GM18499 (cell line): ENCODE data around the gene NFATC2.

Experiments
- ATAC-seq: cut with Tn5 transposase; IDR thresholded peaks from one replicate; pipeline ENCODE4 v1.9.1; 2021; ENCODE audit warnings: moderate number of reproducible peaks; ENCODE audit not compliant: insufficient read depth, unreplicated experiment

NFATC2 gene

DNA sequence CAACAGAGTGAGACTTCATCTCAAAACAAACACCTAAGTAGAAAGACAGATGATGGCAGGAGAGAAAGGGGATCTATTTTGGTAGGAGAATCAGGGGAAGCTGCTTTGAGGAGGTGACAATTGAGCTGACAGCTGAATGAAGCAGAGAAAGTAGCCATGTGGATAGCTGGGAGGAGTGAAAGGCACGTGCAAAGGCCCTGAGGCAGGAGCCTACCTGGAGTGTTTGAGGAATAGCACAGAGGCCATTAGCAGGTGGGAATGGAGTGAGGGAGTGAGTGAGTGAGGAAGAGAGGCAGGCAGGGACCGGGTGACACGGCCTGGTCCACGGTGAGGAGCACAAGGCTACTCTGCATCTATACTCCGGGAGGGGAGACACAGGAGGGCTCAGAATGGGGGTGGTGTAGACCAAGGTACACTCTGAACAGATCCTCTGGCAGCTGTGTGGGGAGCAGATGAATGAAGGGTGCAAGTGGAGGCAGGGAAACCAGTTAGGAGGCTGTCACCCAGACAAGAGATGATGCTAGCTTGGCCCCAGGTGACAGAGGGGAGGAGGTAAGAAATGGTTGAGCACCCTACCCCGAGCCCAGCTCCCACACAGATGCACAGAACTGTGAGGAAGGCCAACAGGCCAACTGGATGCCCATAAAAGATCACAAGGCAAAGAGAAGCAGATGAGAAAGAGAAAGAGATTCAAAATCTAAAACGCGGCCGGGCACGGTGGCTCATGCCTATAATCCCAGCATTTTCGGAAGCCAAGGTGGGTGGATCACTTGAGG, 43.6 kb downstream of the NFATC2 start:
- no peak for ATAC-seq

DNA sequence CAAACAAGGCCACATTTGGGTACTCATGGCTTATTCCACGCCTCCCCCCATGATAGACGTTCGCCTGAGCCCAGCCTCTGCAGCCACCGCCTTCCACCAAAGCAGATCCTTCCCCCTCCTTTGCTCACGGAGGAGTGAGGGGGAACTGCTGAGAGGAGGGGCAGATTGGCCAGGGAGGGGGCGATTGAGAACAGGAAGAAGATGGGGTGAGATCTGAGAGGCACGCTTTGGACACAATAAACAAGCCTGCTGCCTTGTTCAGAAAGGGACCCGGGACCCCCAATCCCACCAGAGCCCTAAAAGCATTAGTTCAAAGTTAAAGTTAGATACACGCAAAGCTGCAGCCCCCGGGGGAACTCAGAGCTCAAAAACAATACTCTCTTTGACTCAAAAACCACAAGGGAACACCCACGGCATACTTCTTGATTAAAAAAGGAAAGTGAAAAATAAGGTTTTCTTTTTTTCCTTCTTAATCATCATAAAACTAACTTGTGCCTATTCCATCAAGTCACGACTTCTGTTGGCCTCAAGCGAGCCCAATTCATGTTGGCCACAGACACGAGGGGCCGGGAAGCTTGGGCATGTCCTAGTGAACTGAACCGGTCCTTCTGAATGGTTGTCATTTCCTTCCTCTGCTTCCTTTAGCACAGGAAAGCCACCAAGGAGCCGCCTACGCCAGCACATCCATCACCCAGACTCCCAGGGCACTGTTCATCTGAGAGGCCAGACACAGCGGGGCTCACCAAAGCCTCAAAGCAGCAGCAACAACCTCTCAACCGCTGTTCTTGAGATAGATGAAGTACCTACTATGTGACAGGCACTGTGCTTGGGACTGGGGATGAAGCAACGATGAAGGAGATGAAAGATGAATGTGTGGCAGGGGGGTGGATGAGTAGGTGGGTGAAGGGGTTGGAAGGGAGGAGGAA, 44.7 kb downstream of the NFATC2 start:
- no peak for ATAC-seq

DNA sequence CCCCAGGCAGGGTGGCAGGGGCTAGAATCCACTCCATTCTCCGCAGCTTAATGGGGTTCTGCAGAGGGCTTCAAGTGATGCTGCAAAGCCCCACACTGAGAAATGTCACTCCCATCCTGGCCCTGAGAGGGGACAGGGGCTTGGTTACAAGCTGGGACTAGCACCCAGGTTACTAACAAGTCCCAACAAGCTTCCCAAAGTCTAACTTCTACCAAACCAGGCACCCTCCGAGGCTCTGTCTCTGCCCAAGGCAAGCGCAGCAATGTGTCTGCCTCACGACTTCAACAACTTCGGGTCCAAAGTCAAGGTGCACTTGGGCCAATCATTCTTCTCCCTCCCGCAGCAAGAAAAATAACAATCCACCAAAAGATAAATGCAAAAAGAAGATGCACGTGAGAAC, 45.6 kb downstream of the NFATC2 start:
- no peak for ATAC-seq

DNA sequence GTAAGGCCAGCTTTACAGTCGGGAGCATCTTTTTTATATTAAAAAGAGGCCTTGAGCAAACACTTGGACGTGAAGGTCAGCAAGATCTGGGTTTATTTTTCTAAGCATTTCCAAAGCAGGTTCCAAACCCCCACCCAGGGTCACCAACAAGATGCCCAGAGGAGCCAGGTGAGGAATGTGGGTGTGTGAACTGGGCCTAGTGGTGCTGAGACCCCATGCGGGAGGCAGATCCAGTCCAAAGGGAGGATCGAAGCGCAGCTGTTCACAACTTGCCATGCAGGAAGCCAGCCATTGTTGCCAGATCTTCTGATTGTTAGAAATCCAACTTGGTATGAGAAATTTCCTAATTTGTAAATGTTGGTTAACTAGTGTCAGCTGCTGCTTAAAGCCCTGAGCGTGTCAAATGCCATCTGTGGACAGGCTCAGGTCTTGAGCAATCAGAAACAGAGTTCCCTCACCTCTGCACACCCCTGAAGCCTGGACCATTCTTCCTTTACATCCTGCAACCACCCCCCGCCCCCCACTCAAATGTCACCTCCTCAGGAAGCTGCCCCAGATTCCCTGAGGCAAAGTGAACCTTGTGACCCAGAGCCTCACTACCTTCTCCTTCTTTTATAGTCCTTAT, 46.5 kb downstream of the NFATC2 start:
- no peak for ATAC-seq

- ATAC-seq: no peak
Measured at GRCh38 chr20:51495291-51495690, 47.2 kb downstream of the NFATC2 start.

DNA sequence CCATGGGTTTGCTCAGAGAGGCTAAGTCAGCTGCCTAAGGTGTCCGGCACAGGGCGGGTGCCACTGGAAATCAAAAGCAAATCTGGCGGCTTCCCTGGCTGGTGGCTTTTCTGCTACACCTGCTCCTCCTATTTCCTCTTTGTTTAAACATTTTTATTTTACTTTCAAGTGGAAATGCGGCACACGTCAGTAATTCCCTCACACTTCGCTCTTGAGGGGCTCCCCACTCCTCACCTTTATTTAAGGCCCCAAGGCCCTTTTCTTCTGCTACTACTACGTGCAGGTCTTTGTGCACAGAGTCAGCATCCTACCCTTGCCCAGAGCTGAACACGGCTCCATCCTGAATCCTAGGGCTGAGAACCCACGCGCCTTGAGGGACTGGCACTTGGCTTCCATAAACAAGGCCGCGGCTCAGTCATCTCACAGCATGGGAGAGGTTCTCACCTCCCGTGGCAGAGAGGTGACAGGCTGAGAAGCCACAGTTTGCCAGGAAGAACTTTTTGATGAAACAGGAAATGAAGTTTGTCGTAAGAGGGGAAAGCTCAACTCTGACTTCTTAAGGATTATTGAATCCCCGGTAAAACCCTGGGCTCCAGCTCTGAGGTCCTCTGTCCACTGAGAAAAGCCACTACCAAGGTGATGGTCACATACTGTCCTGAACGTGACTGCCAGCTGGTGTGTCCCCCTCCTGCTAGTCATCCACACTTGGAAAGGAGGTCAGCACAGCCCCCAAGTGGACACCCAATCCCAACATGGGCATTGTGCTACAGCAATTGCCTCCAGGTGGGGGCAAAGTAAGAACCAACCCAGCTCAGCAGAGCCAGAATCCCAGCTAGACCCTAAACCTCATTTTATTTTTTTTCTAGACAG, 48.0 kb downstream of the NFATC2 start:
- ATAC-seq: no peak

DNA sequence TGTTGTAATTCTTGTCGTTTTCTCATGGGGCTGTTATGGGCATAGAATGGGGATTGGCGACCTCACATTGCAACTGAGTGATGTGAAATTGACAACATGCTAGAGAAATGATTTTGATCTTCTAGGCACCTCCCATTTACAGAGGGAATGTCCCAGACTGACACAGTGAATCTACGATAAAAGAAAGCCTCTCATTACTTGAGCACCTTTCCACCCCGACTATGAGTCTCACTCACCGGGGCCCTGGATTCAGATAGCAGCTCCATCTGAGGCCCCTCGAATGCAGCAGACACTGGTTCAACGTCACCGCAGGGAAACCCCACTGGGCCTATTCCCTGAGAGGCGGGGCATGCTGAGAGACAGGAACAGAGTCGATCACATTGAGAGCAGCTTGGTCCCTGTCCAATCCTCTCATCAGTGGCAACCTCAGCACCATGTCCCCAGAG, 49.1 kb downstream of the NFATC2 start:
- ATAC-seq: no peak

- ATAC-seq: no peak
Measured at GRCh38 chr20:51492167-51493092, 50.1 kb downstream of the NFATC2 start.

GRCh38 chr20:51491393-51491792, 51.1 kb downstream of the NFATC2 start:
- no peak for ATAC-seq

- ATAC-seq: no peak
Measured at GRCh38 chr20:51490635-51491034, 51.9 kb downstream of the NFATC2 start.

- ATAC-seq: no peak
Measured at GRCh38 chr20:51489611-51490010, 52.9 kb downstream of the NFATC2 start.

DNA sequence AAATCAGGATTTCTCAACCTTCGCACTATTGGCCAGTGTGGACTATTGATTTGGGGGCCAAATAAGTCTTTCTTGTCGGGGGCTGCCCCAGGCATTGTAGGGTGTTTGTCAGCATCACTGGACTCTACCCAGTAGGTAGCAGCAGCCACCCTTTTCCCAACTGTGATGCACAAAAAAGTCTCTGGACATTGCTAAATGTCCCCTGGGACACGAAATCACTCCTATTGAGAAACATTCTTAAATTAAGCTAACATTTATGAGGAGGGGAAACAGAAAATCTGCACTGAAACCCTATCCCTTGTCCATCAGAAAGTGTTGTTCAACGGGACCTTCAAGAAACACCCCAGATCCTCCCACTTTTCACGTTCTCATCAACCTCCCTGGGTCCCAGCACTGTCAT, 54.2 kb downstream of the NFATC2 start:
- no peak for ATAC-seq

DNA sequence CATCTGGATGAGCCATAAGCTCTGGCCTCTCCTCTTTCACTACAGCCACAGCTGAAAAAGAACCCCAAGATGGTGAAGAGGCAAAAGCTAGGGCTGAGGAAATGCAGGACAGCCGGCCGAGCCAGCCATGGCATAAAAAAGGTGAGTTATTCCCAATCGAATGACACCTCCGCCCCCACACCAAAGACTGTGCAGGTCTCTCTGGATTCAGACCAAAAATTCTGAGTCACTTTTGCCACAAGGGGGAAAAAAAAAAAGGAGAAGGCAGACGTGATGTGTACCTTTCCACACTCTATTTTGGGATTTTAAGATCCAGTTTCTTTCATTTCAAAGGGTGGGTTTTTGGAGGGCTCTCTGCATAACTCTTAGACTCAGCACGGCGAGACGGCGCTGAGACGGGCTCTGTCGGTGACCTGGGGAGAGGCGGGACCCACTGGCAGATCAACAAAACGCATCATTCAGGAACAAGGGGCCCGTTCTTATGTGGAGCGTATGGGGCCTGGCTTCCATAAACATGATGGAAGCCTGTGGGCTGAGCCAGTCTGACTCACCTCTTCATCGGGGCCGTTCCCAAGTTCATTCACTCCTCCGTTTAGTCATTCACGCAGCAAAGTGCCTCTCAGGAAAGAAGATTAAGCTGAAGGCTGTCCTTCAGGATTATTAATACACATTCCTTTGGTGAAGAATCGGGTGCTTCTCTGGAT, 54.8 kb downstream of the NFATC2 start:
- no peak for ATAC-seq

DNA sequence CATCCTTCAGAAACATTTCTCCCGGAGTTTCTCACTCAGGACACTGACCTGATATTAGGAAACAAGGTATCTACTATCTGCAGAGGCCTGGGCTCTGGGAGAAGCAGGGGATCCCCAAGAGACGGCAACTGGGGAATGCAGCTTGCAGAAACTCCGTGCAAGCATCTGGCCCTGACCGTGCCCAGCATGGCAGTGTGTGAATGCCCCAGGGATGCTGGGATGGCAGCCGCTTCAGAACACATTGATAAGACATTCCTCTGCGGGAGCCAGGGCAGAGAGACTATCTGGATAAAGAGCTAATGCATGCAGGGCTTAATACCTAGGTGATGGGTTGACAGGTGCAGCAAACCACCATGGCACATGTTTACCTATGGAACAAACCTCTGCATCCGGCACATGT, 55.4 kb downstream of the NFATC2 start:
- ATAC-seq: no peak

- no peak for ATAC-seq
Measured at GRCh38 chr20:51486197-51487005, 56.1 kb downstream of the NFATC2 start.

DNA sequence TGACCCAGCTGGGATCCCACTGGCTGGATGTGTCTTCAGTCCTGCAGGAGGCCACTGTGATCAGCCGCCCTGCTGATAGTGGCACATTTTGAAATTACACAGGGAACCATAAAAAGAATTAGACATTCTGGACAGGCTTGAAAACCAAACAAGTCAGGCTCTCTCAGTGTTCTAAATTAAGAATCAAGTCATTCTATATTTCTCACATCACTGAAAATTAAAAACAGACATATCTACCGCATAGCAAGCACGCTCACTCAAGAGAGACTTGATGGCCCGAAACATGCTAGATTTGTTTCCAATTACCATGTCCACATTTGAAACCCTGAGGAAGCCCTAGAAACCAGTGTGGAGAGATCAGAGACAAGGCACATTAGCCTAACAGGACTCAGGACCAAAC, 57.7 kb downstream of the NFATC2 start:
- ATAC-seq: no peak

GRCh38 chr20:51484141-51484815, 58.2 kb downstream of the NFATC2 start:
- ATAC-seq: no peak
